Stomach (tissue), 4 donors: Measurements from ENCODE around the gene JSRP1.

Experiments used
- CTCF ChIP-seq, 7 experiments: fragments of 450-650 bp in 4 of 7; fragments of 200-600 bp in 3 of 7; sonication (generic) in 3 of 7; IDR thresholded peaks; one replicate each; pipeline ENCODE4 v1.5.1; 2016 to 2019; ENCODE audit warnings: antibody characterized with exemption in 7 of 7, control low read depth in 2 of 7, mild to moderate bottlenecking in 1 of 7
- EP300 ChIP-seq: sonication (generic); formaldehyde crosslinking; IDR thresholded peaks from one replicate; pipeline ENCODE4 v1.6.1; 2017; ENCODE audit warnings: antibody characterized with exemption
- POLR2A ChIP-seq, 4 donors: fragments of 450-650 bp; IDR thresholded peaks; one replicate each; pipeline ENCODE4 v1.6.1; 2016; ENCODE audit warnings: antibody characterized with exemption in 4 of 4, control low read depth in 2 of 4, mild to moderate bottlenecking in 1 of 4, moderate library complexity in 1 of 4

- TF ChIP-seq CTCF (IDR thresholded peaks at IDR 0.05) (no peak), EP300 (no peak), POLR2A (IDR thresholded peaks at IDR 0.05) (no peak)
Observed at GRCh38 chr19:2288338-2288817, 32.2 kb upstream of the JSRP1 start.
